K562 treated with DMSO at 1 percent for 4 hours (cell line): ENCODE measurements around the gene ADCY10. TPM values are rescaled to one million over a fixed set of nuclear protein-coding genes. Genes with fewer than 3 reads are reported as not detected.

Source experiments
- total RNA-seq: library from RNA; unstranded; fragments of 300-600 nt; gene quantifications from 2 replicates; pipeline ENCODE4 v1.2.3, GENCODE V29; 2022; ENCODE audit not compliant: insufficient read depth

Gene ADCY10, protein sequence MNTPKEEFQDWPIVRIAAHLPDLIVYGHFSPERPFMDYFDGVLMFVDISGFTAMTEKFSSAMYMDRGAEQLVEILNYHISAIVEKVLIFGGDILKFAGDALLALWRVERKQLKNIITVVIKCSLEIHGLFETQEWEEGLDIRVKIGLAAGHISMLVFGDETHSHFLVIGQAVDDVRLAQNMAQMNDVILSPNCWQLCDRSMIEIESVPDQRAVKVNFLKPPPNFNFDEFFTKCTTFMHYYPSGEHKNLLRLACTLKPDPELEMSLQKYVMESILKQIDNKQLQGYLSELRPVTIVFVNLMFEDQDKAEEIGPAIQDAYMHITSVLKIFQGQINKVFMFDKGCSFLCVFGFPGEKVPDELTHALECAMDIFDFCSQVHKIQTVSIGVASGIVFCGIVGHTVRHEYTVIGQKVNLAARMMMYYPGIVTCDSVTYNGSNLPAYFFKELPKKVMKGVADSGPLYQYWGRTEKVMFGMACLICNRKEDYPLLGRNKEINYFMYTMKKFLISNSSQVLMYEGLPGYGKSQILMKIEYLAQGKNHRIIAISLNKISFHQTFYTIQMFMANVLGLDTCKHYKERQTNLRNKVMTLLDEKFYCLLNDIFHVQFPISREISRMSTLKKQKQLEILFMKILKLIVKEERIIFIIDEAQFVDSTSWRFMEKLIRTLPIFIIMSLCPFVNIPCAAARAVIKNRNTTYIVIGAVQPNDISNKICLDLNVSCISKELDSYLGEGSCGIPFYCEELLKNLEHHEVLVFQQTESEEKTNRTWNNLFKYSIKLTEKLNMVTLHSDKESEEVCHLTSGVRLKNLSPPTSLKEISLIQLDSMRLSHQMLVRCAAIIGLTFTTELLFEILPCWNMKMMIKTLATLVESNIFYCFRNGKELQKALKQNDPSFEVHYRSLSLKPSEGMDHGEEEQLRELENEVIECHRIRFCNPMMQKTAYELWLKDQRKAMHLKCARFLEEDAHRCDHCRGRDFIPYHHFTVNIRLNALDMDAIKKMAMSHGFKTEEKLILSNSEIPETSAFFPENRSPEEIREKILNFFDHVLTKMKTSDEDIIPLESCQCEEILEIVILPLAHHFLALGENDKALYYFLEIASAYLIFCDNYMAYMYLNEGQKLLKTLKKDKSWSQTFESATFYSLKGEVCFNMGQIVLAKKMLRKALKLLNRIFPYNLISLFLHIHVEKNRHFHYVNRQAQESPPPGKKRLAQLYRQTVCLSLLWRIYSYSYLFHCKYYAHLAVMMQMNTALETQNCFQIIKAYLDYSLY (N-terminal part only)
- total RNA-seq: 0.18 and 0.80 TPM in 2 replicates

DNA sequence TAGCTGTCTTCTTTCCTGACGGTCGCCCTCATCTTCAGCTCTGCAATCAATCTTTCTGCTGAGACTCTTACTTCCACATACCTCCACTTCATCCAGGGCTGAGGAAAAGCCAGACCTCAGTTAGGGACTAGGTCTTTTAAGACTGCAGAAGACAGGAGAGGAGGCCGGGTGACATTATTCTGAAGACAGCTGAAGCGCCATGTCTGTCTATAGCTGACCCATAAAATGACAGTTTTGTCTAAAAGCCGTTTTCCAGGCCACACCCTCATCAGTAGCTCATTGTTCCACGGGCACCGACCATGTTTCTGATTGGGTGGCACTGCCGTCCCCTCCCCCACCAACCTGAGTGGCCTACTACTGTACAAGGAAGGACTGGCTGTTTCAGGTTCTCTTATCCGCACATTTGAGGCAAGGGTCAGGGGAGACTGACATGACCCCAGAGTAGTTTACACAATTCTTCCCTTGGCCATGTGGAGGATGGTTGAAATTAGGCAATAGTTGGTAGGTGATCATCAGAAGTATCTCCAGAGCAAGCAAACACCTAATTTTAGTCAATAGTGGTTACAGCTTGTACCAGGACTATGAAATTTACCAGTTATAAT, at the start of gene ADCY10:
Gene ADCY10 (minus strand): TSS at position 240 of the 602 bp plus-strand sequence. CDS start 8,994 bp downstream, outside the sequence.

DNA sequence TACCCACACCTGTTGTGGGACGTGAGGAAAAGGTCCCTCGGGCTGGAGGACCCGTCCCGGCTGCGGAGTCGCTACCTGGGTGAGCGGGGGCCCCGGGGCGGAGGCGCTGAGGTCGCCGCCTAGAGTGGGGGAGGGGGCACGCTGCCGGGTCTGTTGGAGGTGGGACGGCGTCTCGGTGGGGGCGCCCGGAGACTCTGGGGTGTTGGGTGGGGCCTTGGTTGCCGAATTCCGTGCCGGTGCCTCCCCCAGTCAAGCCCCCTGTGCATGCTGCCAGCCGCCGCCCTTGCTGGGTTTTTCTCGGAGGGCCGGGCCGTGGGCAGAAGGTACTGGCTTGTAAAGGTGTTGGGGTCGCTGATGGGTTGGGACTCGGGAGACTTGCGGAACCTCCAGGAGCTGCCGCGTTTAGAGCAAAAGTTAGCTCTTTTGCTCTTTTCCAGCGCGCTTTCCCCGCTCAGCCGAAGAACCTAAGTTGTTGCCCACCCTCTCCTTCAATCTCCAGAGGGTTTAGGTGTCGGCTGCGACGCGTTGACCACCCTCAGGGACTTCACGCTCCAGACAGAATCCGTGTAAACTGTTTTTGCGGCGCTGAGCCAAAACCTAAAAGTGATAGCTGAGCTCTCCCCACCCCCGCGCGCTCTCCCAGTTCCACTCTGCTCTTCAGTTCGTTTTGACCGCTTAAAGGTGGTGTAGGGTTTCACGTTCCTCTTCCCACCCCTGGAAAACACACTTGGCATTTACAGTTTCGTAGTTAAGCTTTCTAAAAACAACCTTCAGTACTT, 23.2 kb upstream of the ADCY10 start, which contains the start of gene MPC2:
Gene MPC2 (minus strand): TSS at position 143 of the 779 bp plus-strand sequence. CDS start 1,231 bp downstream, outside the sequence.

DNA sequence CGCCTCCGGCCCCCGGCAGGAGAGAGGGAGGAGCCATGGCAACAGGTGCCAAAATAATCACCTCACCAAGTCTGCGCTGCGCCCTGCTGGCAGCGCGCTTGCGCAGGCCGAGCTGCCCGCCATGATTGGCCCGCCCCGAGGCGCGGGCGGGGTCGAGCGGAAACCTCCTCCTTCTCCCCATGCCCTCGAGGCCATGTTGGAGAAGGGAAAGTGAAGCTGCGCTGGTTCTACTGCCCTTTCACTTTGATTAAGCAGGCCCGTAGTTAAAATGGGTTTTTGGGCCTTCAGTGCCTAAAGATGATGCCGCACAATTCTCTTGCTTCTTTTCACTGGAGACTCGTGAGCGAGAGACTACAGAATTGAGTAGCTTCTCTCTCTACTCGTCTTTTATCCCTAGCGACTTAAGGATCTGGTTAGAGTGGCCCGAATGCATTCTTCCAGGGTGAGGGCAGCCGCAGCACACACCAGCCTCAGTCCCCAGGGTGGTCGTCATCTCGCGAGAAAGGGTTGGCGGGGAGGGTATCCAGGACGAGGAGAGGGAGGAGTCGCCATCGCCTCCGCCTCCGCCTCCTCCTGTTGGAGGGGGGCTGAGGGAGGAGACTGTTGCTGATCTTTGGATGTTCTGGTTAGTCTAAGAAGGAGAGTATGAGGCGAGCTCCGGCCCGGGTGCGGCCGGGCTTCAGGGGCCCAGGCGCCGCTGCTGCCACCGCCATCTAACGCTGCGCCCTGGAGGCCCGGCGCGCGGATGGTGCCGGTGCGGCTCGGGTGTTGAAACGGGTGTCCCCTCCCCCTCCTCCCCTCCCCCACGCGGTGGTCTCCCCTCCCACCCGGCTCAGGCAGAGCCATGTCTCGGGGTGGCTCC, 22.4 kb upstream of the ADCY10 start, which contains the start of gene DCAF6:
Gene DCAF6 (plus strand): TSS at position 616 of the 862 bp plus-strand sequence. CDS start 229 bp downstream, at position 845.

Other genes starting within 250 kb of the ADCY10 start
- 24.6 and 32.2 TPM in 2 replicates for gene MPZL1, start 192.2 kb downstream of the ADCY10 start, total RNA-seq
- 31.3 and 43.8 TPM in 2 replicates for gene DCAF6, start 22.5 kb upstream of the ADCY10 start, total RNA-seq
- 41.1 and 44.4 TPM in 2 replicates for gene MPC2, start 22.9 kb upstream of the ADCY10 start, total RNA-seq
- gene GPR161, start 222.8 kb upstream of the ADCY10 start, total RNA-seq: 0.67 and 1.7 TPM in 2 replicates